NCI-H2107 treated with DMSO at 0.1 percent for 48 hours (cell line): Measurements from ENCODE around the gene CTNS.
A peak's percentile ranks its signal among the peaks of the same experiment; 100 is the strongest.

Experiments
- DNase-seq: peaks from one replicate; lab custom pipeline; 2025; ENCODE audit not compliant: unreplicated experiment; lab: John Stamatoyannopoulos, UW

Gene CTNS

DNA sequence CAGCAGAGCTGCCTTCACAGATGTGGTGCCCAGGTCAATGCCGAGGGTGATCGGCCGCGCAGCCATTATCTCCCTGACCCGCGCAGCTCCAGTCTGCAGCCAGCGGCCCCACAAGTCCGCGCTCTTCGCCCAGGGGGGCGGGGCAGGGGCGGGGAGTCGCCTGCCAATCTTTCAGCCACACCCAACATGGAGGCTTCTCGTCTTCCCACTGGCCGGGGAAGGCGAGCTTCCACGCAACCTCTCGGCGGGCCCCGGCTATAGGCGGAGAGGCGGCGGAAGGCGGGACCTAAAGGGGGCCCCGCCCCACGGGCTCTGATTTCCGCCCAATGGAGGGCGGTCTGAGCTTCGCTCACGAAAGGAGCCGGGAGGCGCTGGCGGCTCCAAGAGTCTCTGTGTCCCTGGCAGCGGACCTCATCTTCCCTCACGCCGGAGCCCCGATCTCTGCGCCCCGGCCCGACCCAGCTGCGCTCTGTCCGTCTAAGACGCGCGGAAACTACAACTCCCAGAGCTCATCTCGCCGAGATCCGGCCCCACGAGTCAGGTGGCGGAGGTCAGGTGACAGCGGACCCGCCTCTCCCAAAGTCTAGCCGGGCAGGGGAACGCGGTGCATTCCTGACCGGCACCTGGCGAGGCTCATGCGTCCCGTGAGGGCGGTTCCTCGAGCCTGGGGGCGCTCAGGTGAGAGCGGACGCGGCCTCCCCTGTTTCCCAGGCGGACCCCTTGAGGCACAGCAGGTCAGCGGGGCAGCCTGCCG lies at the start of gene CTNS, which contains the start of gene SHPK:
Gene CTNS (plus strand): TSS at position 607 of the 754 bp plus-strand sequence. CDS start 3,447 bp downstream, outside the sequence.
Gene SHPK (minus strand): TSS at position 97 of the 754 bp plus-strand sequence. CDS start 31 bp downstream, at position 66.
- DNase-seq = peak; percentile 62

- no peak for DNase-seq
Observed at GRCh38 chr17:3589784-3590183, 46.8 kb upstream of the CTNS start.

- no peak for DNase-seq
Observed at GRCh38 chr17:3590231-3590630, 46.3 kb upstream of the CTNS start.

GRCh38 chr17:3590768-3591167 lies 45.8 kb upstream of the CTNS start:
- no peak for DNase-seq

- DNase-seq = no peak
Observed at GRCh38 chr17:3592216-3592860, 44.2 kb upstream of the CTNS start.

DNA sequence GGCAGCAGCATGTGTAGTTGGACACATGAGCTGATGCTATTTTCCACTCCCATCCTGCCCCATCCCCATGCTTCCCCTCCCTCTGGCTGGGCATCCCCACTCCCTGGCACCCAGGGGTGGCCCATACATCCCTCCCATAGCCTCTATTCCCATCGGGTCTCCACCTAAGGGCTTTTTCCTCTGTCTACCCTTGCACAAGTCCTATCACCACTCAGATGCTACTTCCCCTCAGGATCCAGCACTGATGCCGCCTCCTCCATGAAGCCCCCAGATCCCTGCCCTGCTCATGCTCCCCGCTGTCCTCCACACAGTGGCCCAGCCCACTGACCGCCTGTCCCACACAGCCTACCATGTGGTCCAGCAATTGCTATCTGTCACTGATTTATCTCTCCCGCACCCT lies 43.2 kb upstream of the CTNS start:
- no peak for DNase-seq

DNA sequence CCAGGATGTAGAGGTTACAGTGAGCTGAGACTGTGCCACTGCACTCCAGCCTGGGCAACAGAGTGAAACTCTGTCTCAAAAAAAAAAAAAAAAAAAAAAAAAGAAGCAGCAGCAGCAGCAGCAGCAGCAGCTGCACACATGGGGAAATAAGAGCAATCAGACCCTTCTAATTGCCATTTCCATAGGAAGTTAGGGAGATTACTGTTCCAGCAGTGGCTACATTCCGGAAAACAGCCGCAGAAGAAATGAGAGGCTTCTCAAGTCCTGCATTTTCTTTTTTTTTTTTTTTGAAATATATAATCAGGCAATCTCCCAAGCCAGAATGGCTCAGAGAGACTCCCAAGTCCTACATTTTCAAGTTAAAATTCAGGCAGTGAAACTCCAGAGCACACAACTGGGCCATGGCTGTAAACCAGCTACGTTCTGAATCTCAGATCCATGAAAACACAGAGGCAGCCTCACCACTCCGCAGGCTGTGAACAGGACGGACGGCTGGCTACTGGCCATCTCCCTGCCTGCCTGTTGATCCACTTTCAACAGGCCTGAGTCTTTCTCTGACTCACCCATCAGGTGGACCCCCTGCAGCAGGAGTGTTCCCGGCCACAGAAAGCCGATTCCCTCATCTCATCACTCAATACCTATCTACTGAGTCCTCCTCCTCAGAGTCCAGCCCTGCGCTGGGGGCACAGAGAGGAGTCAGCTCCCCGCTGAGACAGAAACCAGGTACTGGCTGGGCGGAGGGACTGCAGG lies 42.3 kb upstream of the CTNS start:
- no peak for DNase-seq

- no peak for DNase-seq
Observed at GRCh38 chr17:3594976-3595375, 41.6 kb upstream of the CTNS start.

- DNase-seq = no peak
Observed at GRCh38 chr17:3596804-3597464, 39.6 kb upstream of the CTNS start.

DNA sequence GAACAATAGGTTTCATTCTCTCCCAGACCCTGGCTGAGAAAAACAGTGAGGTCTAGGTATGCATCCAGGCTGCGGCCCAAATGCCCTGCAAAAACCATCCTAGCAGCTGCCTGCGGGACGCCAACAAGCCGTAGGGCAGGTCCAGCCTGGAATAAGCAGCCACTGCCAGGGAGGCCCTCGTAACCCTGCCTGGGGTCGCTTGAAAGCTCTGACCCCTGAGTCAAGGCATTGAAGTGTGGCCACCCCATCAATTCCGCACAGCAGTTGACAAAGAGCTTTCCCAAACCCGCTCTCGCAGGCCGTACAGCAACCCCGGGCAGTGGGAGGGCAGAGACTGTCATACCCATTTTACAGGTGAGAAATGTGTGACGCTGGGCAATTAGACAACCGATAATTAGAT lies 38.5 kb upstream of the CTNS start:
- no peak for DNase-seq

- no peak for DNase-seq
Observed at GRCh38 chr17:3600529-3601205, 35.9 kb upstream of the CTNS start.

- DNase-seq = no peak
Observed at GRCh38 chr17:3602499-3602898, 34.1 kb upstream of the CTNS start.

DNA sequence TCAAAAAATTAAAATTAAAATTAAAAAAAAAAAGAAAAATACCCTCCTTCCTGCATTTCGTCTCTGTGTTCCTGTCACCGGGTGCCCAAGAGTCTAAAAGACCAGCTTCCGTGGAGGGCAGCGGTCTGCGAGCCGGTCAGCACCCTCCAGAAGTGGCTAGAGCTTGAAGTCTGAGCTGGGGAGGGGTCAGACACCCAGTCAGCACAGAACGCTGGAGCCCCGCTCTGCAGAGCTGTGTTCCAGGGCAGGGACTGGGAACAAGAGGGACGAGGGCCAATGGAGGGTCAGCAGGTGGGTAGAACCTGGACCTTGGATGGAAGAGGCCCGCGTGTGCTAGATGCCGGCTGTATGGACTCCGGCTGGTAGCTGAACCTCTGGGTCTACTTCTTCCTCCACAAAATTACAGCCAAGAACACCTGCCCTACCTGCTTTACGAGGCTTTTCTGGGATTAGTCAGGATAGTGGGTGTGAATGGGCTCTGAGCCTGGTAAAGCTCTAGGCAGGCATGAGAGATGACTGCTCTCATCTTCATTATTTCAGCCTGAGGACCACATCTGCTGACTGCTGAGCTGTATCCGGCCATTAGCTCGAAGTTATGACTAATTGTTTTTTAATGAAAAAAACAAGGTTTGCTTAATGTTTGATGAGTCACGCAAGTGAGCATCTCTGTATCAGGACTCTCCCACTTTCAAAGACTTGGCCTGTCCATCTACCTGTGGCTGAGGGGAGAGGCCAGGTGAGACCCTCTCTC lies 33.3 kb upstream of the CTNS start:
- no peak for DNase-seq

- no peak for DNase-seq
Observed at GRCh38 chr17:3603870-3604259, 32.7 kb upstream of the CTNS start.

DNA sequence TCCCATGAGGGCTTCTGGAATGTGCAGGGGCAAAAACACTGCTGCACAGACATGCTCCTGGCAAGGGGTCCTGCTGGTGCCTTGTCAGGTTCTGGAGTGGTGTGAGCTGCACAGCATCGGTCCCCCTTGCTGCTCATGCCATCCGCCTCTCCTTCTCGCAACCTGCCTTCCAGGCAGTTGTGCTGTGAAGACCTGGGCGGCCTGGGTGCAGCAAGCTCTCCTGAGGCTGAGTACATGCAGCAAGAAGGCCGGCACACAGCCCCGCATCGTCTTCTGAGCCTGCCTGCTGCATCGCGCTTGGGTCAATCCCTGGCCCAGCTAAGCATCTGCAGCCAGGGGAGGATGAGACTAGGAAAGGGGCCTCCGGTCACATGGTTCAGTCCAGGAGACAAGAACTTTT lies 26.9 kb upstream of the CTNS start:
- DNase-seq = no peak

DNA sequence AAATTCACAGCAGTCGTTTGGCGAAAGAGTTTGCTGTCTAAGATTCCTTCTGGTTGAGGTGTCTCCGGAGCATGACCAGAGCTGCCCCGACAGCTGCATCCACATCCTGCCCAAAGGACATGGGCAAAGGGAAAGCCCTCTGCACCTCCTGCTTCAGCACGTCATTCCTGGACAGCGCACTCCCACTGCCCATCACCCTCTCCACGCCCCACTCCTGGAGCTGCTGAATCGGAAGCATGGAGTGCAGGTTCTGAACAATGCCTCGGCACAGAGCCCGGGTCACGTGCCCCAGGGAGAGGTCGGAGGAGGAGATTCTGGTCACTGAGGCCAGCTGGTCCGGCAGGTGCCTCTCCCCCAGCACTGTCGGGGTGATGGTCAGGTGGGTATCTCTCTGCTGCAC lies 26.0 kb upstream of the CTNS start:
- DNase-seq = no peak

- DNase-seq = no peak
Observed at GRCh38 chr17:3613124-3613523, 23.4 kb upstream of the CTNS start.

DNA sequence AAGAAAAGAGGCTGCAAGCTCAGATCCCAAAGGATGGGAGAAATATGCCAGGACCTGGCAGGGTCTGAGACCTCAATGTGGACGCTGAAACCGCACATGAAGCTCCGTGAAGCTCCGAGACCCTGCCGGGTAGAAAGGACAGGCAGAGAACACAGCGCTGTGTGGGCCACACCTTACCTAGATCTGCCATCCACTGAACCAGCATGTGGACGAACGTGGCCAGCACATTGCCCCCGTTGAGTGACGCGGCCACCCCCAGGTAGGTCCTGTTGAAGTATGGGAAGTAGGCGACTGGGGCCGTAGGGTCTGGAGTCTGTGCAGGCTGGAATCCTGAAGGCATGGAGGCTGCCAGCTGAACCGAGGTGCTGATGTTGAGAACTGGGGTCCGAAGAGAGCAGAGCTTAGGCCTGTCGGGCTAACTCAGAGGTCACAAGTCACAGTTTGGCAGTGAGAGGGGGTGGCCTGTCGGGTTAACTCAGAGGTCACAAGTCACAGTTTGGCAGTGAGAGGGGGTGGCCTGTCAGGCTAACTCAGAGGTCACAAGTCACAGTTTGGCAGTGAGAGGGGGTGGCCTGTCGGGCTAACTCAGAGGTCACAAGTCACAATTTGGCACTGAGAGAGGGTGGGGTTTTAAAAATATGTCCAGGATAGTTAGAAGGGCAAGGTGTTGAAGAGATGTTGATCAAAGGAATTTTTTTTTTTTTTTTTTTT lies 21.2 kb upstream of the CTNS start:
- no peak for DNase-seq

DNA sequence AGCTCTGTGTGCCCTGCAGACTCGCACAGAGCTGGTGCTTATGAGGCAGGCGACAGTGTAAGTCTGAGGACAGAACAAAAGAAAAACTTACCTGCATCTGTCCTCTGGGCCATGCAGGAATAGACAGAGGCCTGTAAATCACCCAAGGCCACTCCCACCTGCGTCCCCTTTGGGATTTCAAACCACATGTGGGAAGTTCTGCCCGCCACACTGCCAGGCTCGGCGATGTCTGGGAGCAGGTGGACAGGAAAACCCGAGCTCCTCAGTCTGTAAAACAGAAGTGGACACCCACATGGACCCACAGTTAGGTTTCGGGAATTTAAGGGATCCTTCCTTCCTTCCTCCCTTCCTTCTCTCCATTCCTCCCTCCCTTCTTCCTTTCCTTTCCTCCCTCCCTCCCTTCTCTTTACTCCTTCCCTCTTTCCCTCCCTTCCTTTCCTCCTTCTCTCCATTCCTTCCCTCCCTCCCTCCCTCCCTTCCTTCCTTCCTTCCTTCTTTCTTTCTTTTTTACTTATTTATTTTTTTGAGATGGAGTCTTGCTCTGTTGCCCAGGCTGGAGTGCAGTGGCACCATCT lies 15.3 kb upstream of the CTNS start:
- no peak for DNase-seq
